Kidney capillary endothelial cell (primary cell): ENCODE measurements around the gene TOX3.

Experiments
- DNase-seq: peaks from one replicate; pipeline ENCODE4 v3.0.0-alpha.2; 2018; ENCODE audit warnings: low spot score

Gene TOX3

GRCh38 chr16:52537516-52537915 lies 9.4 kb downstream of the TOX3 start:
- no peak for DNase-seq

GRCh38 chr16:52535076-52535475 lies 11.9 kb downstream of the TOX3 start:
- DNase-seq = no peak

DNA sequence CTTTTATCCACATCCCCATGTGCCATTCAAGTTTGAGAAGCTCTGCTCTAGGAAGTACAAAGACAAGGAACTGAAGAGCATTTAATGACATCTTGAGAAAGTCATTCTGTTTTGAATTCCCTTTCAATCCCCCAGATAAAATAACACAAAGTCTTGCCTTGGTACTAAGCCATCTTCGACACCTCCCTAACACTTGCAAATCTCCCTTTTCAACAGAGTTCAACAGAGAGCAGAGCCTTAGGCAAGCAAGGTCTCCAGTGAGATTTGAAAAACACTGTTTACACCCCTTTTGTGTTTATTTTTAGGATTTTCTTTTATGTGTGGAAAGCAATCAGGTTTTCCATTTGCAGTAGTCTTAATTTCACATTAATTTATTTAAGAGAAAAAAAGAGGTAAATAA lies 13.6 kb downstream of the TOX3 start:
- no peak for DNase-seq

DNA sequence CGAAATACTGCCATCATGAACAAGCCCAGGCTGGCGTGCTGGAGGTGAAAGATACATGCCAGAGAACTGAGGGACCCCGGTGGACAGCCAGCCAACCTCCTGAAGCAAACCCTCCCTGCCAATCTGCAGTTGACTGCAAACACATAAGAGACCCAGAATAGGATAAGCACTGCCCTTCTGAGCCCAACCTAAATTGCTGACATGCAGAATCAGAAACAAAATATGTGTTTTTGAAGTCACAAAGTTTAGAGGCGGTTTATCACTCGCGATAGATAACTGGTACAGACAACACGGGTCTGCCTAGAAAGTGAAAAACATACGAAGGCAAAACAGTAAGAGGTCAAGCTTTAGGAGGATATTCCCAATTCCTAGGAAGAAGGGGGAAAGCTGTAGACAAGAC lies 14.6 kb downstream of the TOX3 start:
- no peak for DNase-seq

DNA sequence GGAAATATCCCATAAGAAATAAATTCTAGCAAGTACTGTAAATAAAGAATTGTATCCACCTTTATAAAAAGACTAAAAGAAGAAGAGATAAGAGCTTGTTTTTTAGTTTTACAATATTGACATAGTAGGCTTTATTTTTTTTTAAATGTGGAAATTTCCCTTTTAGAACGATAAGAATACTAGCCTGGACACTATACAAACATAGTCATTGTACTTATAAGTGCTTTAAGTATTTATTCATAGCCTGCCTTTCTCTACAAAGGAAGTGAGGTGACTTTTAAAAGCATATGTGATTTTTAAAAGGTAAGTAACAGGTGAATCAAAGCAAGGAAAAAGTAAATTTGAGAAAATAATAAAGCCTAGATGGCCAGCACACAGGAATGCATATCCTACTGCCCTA lies 17.7 kb downstream of the TOX3 start:
- no peak for DNase-seq

GRCh38 chr16:52528393-52529065 lies 18.4 kb downstream of the TOX3 start:
- no peak for DNase-seq

DNA sequence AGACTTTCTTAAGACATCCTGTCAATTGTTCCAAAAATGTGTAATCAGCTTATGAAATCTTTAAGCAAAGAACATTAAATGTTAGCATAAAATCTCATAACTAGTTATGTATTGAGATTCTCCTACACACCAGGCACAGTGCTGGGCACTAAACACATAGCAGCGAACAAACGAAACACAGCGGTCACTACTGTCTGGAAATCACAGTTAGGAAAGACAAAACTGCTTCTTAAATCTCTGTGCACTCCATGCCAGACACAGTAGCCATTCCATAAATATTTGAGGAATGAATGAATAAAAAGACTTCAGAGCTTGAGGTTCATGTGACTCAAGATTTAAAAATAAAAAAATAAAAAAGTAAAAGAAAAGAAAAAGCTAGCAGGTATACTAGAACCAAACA lies 20.1 kb downstream of the TOX3 start:
- DNase-seq = no peak

- no peak for DNase-seq
These were observed 20.7 kb downstream of the TOX3 start for GRCh38 chr16:52526116-52526828.

DNA sequence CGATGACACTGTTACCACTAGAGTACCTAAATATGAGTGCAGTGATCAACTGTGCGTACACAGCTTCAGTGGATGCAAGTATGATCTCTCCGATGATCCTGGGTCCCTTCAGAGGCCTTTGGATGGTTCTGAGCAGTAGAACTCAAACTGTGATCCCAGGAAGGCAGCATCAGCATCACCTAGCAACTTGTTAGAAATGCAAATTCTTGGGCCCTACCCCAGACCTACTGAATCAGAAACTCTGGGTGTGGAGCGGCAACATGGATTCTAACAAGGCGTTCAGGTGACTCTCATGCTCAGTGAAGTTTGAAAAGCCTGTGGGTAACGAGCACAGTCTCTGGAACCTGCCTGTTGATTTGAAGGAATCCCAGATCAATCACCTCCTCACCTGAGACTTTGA lies 25.4 kb downstream of the TOX3 start:
- DNase-seq = no peak

GRCh38 chr16:52518884-52519283 lies 28.1 kb downstream of the TOX3 start:
- DNase-seq = no peak

GRCh38 chr16:52515068-52515671 lies 31.8 kb downstream of the TOX3 start:
- DNase-seq = no peak

- no peak for DNase-seq
These were observed 34.5 kb downstream of the TOX3 start for GRCh38 chr16:52512297-52512987.

- no peak for DNase-seq
These were observed 45.2 kb downstream of the TOX3 start for GRCh38 chr16:52501746-52502145.

GRCh38 chr16:52500963-52501362 lies 46.0 kb downstream of the TOX3 start:
- DNase-seq = no peak

DNA sequence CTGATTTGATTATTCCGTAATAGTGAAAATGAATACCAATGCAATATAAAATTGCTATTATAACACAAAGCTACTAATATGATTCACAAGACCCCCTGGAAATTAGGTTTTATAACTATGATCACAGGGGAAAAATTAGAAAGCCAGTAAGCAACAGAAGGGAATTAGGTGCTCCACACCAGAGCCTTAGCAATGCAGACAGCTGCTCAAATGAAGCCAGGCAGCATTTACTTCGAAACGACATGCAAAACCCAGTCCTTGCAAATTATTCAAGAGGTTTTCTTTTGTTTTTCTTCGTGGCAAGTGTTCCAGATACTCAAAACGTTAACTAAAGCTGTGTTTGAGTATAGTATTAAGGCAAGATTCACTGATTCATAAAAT lies 47.9 kb downstream of the TOX3 start:
- no peak for DNase-seq

DNA sequence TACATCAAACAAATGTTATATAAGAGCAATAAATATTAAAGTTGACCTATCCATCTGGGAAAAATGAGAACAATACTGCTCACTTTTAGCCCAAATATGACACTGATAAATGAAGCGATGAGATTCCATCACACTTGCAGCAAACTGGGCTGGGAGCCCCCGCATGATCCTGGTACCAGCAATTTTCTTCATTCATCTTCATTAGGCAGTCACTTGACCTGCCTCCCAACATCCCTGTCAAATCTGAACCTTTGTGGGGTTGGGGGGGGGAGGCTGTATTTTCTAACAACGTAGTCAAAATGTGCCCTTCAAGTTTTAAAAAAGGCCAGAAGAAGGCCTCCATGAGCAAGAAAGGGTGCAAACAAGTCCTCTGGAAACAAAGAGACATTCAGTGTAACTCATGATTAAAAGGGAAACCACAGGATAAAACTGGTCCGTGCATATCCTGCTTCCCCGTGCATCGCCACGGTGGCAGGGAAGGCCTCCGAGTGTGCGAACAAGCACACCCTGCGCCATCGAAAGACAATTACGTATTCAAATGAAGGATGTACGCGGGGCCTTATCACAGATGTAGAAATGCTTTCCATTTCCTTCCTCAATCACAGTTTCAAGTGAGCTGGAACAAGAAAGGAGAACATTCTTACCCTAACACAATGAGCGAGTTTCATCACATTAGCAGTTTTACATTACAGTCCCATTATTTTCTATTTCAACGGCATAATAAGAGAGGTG lies 48.4 kb downstream of the TOX3 start:
- no peak for DNase-seq

DNA sequence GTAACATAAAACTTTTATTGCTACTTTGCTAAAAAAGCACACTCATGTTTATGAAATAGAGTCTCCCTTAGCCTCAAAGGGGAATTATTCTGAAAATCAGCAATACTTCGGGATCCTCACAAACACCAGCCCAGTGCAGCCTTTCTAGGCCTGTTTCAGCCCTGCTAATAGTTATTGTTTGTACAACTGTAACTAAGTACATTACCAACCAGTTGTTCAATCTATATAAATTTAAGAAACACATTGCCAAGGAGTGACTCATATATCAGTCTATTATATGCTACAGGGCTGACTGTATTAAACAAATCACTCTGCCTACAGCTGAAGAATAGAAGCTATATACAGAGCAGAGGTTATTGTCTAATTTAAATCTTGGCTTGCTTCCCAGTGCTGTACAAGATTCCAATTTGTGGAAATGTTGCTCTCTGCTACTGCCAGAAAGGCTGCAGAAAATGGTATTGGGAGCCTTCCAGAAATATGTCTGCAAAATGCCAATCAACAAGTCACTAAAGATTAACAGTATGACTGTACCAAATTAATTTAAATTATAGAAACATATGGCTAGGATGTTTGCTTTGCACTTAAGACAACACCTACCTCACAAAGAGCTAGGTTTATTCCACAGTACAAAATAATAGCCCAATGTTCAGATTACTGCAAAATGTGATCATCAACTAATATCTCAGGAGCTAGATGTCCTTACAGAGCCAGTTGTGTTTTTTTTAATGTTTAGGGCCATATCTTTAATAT lies 49.7 kb downstream of the TOX3 start:
- DNase-seq = peak; percentile 29

DNA sequence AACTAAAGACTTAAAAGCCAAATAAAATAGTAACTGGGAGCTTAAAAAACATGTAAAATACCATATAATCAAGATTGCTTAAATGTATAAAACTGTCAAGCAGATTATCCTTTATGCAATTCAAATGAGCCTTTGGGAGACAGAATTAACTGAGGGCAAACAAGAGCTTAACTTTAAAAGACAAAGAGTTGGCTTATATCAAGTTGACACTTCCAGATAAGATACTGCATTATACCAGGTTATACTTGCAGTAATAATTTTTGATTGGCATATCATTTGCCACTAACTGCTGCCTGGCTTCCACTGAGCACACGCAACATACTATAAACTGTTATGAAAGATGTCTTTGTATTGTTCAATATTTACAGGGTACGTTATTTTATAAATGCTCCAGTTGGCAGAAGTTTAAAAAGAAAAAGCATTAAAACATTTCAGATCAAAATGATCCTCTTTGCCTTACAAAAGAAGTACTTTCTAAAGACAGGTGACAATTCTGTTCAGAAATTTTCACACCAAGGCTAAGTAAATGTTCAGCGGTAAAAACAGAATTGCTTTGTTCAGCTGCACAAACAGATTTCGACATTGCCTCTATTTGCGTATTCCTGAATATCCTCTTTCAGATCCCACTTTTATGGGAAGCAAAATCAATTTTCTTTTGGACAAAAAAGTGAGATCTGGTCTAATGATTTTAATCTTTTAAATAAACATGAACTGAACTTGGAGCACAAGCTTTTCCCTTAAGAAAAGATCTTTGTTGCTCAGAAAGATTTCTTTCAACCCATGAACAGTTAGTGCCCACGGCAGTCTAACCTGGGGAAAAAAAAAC lies 50.7 kb downstream of the TOX3 start:
- no peak for DNase-seq

GRCh38 chr16:52494621-52495020 lies 52.3 kb downstream of the TOX3 start:
- DNase-seq = no peak

DNA sequence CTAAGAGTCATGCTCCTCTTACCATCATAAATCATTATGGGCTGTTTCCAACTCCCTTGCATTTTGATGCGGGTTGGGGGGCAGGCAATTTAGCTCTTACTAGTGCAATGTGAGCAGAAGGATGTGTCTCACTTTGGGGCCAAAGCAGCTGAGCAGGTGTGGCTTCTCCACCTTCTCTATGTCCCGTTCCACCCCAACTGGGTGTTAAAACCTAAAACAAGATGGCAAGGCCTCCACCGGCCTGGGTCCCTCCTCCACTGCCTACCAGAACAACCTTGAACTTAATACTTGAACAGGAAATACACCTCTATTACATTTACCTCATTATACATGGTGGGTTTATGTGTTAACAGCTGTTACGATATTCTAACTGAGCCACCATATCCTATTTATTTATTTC lies 52.8 kb downstream of the TOX3 start:
- DNase-seq = no peak
